ENCODE data around the gene REELD1.

DNA sequence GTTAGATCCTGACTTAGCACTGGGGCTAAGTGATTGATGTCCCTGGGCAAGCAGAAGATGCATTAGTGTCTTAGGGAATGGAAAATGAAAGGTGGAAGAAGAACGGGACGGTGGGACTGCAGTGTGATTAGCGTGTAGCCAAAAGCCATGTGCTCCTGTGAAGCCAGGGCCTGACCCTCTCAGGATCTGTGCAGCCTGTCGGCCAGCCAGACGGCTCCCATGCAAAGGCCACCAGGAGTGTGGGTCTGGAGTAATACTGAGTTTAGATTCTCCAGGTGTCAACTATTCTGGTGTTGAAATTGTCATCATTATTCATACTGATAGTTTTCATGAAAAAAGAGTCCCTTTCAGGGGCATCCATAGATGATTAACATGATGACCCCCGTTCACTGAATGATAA, 32.0 kb downstream of the REELD1 start:
- TF ChIP-seq, protein P1, sequence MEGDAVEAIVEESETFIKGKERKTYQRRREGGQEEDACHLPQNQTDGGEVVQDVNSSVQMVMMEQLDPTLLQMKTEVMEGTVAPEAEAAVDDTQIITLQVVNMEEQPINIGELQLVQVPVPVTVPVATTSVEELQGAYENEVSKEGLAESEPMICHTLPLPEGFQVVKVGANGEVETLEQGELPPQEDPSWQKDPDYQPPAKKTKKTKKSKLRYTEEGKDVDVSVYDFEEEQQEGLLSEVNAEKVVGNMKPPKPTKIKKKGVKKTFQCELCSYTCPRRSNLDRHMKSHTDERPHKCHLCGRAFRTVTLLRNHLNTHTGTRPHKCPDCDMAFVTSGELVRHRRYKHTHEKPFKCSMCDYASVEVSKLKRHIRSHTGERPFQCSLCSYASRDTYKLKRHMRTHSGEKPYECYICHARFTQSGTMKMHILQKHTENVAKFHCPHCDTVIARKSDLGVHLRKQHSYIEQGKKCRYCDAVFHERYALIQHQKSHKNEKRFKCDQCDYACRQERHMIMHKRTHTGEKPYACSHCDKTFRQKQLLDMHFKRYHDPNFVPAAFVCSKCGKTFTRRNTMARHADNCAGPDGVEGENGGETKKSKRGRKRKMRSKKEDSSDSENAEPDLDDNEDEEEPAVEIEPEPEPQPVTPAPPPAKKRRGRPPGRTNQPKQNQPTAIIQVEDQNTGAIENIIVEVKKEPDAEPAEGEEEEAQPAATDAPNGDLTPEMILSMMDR (conservative IDR thresholded peaks at IDR 0.05; ENCODE audit: low read depth, low read length): no peak
- TF ChIP-seq RAD21 (IDR thresholded peaks at IDR 0.05; ENCODE audit: low read length) (no peak), NFE2L2 (IDR thresholded peaks at IDR 0.05; ENCODE audit: low read depth, low read length) (no peak), BHLHE40 (IDR thresholded peaks at IDR 0.05; ENCODE audit: low read depth, low read length) (no peak), POLR2A (IDR thresholded peaks at IDR 0.05; ENCODE audit: low read depth, low read length) (no peak), CEBPB (IDR thresholded peaks at IDR 0.05; ENCODE audit: low read depth, low read length) (no peak), CHD1 (IDR thresholded peaks at IDR 0.05; ENCODE audit: low read depth, low read length) (no peak), MAZ (IDR thresholded peaks at IDR 0.05; ENCODE audit: borderline replicate concordance, low read depth, low read length) (no peak), MXI1 (IDR thresholded peaks at IDR 0.05; ENCODE audit: borderline replicate concordance, low read depth, low read length) (no peak), SMC3 (IDR thresholded peaks at IDR 0.05; ENCODE audit: low read depth, low read length) (no peak), RCOR1 (IDR thresholded peaks at IDR 0.05; ENCODE audit: insufficient replicate concordance, low read length) (no peak)

All from IMR-90 (cell line).